GM19351 (cell line): ENCODE measurements around the gene YLPM1.

ENCODE experiments used
- ATAC-seq: cut with Tn5 transposase; IDR thresholded peaks from one replicate; pipeline ENCODE4 v1.9.1; 2021; ENCODE audit warnings: mild to moderate bottlenecking, moderate library complexity; ENCODE audit not compliant: unreplicated experiment

The YLPM1 gene

DNA sequence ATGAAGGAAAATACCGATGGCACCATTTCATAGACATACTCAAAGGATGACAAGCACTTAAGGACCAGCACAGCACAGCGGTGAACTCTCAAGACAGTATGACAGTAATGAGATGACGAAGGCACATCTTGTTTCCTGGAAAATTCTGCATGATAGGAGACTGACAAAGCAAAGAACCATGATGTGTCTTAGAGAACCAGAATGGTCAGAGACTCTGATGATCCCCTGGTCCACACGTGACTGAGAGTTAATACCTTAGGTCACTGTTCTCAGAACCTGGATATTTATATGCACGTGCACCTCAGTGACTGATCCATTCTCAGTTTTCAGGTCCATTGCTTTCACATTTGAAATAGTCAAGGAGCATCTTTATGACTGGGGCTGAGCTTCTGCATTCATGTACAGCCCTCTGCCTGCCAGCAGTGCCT lies 77.5 kb downstream of the YLPM1 start:
- ATAC-seq = peak; percentile 61

DNA sequence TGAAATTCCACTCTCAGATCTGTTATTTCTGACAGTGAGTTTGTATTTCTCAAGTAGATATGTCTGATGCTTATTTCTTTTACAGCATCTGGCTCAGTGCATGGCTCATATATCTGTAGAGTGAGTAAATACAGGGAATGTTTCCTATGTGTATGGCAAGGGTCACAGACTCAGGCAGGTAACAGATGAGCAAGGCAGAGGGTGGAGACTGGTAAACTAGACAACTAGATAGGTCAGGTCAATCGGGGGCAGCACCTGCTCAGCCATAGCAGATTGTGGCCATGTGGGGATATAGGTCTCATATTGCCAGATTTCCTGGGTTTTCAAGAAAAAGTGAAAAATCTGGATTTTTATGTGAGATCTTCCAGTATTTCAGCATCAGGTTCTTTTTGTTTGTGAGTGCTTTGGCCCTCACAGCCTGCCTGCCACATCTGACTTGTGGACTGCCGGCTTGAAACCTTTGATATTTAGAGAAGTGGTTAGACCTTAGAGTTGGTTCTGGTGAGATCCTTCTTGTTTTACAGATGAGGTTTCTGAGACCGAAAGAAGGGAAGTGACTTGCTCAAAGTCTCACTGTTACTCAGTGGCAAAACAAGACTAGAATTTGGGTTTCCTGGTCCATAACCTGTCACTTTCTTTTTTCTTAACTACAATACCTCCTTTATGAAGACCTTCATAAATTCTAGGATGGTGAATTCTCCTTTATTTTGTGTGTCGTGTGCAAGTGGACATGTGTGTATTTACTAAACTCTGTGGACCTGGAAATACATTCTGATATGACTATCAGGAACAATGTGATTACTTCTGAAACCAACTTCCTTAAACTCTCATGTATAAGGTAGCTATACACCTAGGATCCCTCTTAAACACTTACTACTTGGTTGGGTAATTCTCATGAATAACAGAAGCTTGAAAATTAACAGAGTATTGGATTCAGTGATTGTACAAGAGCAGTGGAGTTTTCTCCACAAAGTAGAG lies 78.4 kb downstream of the YLPM1 start:
- peak; percentile 81 for ATAC-seq

DNA sequence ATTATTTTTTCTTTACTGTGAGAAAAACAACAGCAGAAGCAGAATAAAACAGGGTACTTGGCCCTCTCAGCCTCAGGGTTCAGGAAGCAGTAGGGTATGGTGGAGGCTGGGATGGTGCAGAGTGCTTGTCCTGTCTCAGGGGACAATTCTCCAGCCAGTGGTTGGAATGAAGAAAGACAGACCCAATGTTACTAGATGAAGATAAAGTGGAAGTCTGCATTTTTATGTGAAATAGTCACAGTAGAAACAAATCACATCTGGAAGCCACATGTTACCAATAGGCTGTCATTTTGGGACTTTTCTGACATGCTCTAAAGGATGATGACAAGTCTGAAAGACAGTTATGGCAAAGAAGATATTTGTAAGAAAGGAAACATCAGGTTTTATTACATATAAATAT lies 80.5 kb downstream of the YLPM1 start:
- no peak for ATAC-seq

- ATAC-seq = no peak
These were observed 83.1 kb downstream of the YLPM1 start for GRCh38 chr14:74846168-74846567.

DNA sequence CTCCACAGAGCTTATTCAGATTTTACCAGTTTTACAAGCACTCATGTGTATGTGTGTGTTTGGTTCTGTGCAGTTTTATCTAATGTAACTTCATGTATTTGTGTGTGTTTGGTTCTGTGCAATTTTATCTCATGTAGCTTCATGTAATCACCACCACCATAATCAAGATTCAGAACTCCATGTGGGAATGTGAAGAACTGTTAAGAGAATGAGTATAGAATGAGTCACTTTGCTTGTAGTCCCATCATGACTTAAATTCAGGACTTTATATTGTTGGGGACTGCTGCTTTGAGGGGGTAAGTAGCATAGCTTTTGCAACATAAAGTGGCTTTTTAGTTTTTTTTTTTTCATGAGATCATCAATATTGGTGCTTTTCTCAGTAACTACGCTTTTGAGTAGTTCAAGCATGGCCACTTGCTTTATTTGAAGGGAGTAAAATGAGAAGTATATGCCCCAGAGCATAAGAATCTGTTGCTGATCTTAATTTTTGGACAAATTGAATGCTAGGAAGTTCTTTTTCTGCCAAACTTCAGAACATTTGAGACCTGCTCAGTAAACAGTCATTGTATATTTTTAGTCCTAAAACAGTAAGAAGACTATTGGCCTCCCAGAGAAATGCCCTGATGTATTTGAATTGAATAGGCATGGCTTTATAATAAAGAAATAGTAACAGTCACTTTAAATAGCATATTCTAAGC lies 84.0 kb downstream of the YLPM1 start:
- no peak for ATAC-seq

GRCh38 chr14:74848768-74849167 lies 85.7 kb downstream of the YLPM1 start:
- no peak for ATAC-seq

GRCh38 chr14:74852922-74853530 lies 89.9 kb downstream of the YLPM1 start:
- no peak for ATAC-seq

DNA sequence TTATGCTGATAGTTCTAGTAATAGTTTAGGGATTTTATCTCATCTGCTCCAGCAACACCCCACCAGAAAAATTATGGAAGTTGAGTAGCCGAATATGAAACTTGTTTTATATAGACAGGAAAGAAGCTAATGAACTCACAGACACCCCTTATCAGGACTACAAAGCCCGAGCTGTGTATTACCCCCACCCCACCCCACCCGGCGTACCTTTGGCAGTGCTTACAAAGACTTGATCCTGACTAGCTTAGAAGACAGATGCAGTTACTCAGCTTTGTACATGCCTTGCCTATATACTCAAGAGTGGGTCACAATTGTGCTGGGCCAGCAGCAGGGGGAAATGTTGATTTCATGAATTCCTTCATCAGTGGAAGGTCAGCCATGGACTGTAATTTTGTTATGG lies 90.5 kb downstream of the YLPM1 start:
- no peak for ATAC-seq

- no peak for ATAC-seq
These were observed 91.9 kb downstream of the YLPM1 start for GRCh38 chr14:74855021-74855420.

GRCh38 chr14:74855945-74856344 lies 92.8 kb downstream of the YLPM1 start:
- no peak for ATAC-seq

- ATAC-seq = no peak
These were observed 93.2 kb downstream of the YLPM1 start for GRCh38 chr14:74856366-74856765.

DNA sequence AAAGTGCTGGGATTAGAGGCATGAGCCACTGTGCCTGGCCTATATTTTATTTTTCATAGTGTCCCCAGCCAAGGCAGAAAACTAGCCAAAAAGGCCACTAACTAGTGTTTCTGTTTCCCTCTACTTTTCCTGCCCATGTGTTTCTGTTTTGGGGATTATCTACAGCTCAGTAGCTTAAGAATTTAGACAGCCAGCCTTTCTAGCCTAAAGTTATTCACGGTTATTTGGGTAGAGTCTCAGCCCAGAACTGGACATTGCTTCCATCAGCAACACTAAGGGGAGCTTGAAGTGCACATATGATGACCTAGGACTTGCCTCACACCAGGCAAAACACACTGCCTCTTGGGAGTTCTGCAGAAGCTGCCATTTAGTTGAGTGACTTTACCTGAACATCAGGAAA lies 94.9 kb downstream of the YLPM1 start:
- no peak for ATAC-seq

DNA sequence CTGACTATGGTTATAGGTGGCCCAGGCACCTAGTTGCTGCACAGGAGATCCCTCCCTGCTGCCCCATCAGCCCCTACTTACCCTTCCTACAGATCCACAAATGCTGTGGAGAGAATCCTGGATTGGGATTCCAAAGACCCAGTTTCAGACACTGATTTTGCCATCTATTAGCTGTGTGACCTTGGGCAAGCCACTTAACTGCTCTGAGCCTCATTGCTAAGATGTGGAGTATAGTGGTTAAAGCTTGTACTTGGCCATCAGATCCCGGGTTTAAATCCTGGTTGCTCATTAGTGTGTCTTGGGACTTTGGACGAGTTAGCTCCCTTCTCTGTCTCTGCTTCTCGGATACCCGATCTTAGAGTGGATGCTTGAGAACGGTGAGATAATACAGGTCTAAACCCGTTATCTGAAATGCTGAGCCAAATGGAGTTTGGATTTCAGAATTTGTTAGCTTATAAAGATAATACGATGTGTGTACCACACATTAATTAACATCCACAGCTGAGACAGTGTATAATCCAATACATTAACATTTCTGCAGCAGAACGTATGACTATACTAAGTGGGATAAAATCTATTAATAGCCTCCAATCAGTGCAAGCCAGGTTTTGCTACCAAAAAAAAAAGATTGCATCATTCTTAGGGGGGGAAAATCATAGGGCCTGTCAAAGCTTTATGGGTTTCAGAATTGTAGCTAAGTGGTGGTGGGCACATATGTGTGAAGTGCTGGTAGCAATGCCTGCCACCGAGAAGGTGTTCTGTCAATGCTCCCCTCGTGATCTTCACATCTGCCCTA lies 96.8 kb downstream of the YLPM1 start:
- no peak for ATAC-seq

GRCh38 chr14:74860899-74861733 lies 98.0 kb downstream of the YLPM1 start:
- ATAC-seq = no peak

DNA sequence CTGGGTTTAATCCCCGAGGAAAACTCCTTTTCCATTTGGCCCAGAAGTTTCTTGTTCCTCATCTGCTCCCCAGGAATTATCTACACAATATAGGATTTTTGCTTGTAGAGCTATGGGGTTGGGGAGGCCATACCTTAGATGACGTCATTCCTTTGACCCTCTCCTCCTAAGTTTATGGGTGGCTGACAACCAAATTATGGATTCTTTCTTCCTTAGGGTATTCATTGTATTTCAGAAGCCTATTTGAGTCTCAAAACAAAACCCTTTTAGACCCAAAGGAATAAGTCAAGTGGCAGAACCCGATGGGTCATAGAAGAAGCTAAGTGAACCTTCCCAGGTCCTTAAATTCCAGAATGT lies 98.6 kb downstream of the YLPM1 start:
- ATAC-seq = no peak

DNA sequence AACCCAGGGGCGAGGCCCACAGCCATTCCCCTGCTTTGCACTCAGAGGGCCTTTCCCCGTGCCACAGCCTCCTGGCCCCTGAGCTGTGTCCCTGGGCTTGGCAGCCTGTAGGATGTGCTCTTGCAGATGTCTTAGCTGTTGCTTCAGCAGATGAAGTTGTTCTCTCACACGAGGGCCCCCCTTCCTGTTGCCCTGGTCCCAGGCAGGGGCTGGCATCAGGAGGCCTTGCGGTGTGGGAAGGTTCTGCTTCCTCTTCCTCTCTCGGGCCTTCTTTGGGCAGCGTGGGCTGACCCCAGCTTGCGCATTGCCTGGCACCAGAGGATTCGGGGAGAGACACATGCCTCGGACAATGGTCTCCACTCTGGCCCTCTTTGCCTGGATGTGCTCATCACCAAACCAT lies 100.2 kb downstream of the YLPM1 start:
- ATAC-seq = no peak

- ATAC-seq = no peak
These were observed 101.1 kb downstream of the YLPM1 start for GRCh38 chr14:74864198-74864597.

DNA sequence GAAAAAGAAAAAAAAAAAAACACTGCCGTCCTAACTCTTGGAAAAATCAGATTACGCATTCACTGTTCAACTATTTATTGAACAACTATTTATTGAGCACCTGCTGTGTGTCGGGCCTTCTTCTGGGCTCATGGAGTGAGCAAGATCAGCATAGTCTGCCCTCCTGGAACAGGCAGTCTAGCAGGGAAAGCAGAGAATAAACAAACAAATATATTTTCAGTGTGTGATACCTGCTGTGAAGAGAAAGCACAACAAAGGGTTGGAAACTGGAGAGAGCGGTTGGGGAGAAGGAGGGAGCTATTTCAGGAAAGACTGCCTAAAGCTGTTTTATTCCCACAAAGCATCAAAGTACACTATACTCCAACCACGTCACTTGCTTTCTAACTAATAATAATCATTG lies 102.0 kb downstream of the YLPM1 start:
- no peak for ATAC-seq

- no peak for ATAC-seq
These were observed 103.7 kb downstream of the YLPM1 start for GRCh38 chr14:74866708-74867389.
